Astrocyte (in vitro differentiated cells and primary cell): ENCODE data around the gene CCSER1. TPM values are rescaled to one million over a fixed set of nuclear protein-coding genes. Genes with fewer than 3 reads are reported as not detected.

ENCODE experiments used
- DNase-seq: peaks from one replicate; pipeline ENCODE4 v3.0.0-alpha.2; 2010; ENCODE audit warnings: low read depth
- FAIRE-seq: peaks from 2 replicates; lab custom pipeline; 2011; peaks lifted over from hg19 to GRCh38; lab: Jason Lieb, UNC
- H2AFZ ChIP-seq: 2 replicates; pipeline ENCODE4 v1.6.0; 2012; ENCODE audit warnings: low read depth, low read length, inconsistent platforms
- H3K27ac ChIP-seq: 2 replicates; pipeline ENCODE4 v1.5.1; 2011; ENCODE audit warnings: low read depth, low read length, inconsistent platforms
- H3K27me3 ChIP-seq: 2 replicates; pipeline ENCODE4 v1.6.0; 2011; ENCODE audit warnings: low read length, inconsistent platforms; ENCODE audit not compliant: insufficient read depth
- H3K36me3 ChIP-seq: 2 replicates; pipeline ENCODE4 v1.5.1; 2011; ENCODE audit warnings: low read length, inconsistent platforms; ENCODE audit not compliant: insufficient read depth
- H3K4me1 ChIP-seq: 2 replicates; pipeline ENCODE4 v1.5.1; 2011; ENCODE audit warnings: low read length, inconsistent platforms; ENCODE audit not compliant: insufficient read depth
- H3K4me2 ChIP-seq: 2 replicates; pipeline ENCODE4 v1.6.0; 2012; ENCODE audit warnings: low read length, inconsistent platforms
- H3K4me3 ChIP-seq: 2 replicates; pipeline ENCODE4 v1.5.1; 2011; ENCODE audit warnings: low read depth, mild to moderate bottlenecking, low read length, inconsistent platforms; ENCODE audit not compliant: insufficient read depth
- H3K79me2 ChIP-seq: 2 replicates; pipeline ENCODE4 v1.6.0; 2012; ENCODE audit warnings: mild to moderate bottlenecking, low read length, inconsistent platforms; ENCODE audit not compliant: insufficient read depth
- H3K9ac ChIP-seq: 2 replicates; pipeline ENCODE4 v1.6.0; 2012; ENCODE audit warnings: mild to moderate bottlenecking, low read length, inconsistent platforms
- H3K9me3 ChIP-seq: 2 replicates; pipeline ENCODE4 v1.5.1; 2012; ENCODE audit warnings: low read depth, mild to moderate bottlenecking, low read length, inconsistent platforms; ENCODE audit not compliant: insufficient read depth
- H4K20me1 ChIP-seq: 2 replicates; pipeline ENCODE4 v1.6.0; 2012; ENCODE audit warnings: low read length, inconsistent platforms; ENCODE audit not compliant: insufficient read depth
- H3K27ac Mint-ChIP-seq: one replicate; pipeline ENCODE4 v1.8.0; 2021; ENCODE audit warnings: mild to moderate bottlenecking, mixed read lengths; ENCODE audit not compliant: unreplicated experiment
- H3K27me3 Mint-ChIP-seq: one replicate; pipeline ENCODE4 v1.8.0; 2021; ENCODE audit warnings: low read depth, mixed read lengths; ENCODE audit not compliant: unreplicated experiment
- H3K36me3 Mint-ChIP-seq: one replicate; pipeline ENCODE4 v1.8.0; 2021; ENCODE audit warnings: low read depth, mixed read lengths; ENCODE audit not compliant: unreplicated experiment
- H3K4me1 Mint-ChIP-seq: one replicate; pipeline ENCODE4 v1.8.0; 2021; ENCODE audit warnings: low read depth, mixed read lengths; ENCODE audit not compliant: unreplicated experiment
- H3K4me3 Mint-ChIP-seq: one replicate; pipeline ENCODE4 v1.8.0; 2021; ENCODE audit warnings: mild to moderate bottlenecking, moderate library complexity, mixed read lengths; ENCODE audit not compliant: unreplicated experiment
- H3K9me3 Mint-ChIP-seq: one replicate; pipeline ENCODE4 v1.8.0; 2021; ENCODE audit warnings: mild to moderate bottlenecking, mixed read lengths; ENCODE audit not compliant: unreplicated experiment
- EZH2 ChIP-seq: IDR thresholded peaks from 2 replicates; pipeline ENCODE4 v1.6.1; 2012; ENCODE audit warnings: mild to moderate bottlenecking, low read length, inconsistent platforms; ENCODE audit not compliant: insufficient read depth
- total RNA-seq: library from RNA; stranded (reverse); gene quantifications from 2 replicates; pipeline ENCODE4 v1.2.1, GENCODE V29; 2021
- TF ChIP-seq, protein P1 (sequence below): IDR thresholded peaks from 2 replicates; pipeline ENCODE4 v1.5.1; 2011; ENCODE audit warnings: low read depth, mild to moderate bottlenecking, inconsistent platforms, low read length, moderate library complexity; ENCODE audit not compliant: insufficient read depth

Gene CCSER1
- total RNA-seq, 1 donor from 2014 or later = 2.2 TPM

DNA sequence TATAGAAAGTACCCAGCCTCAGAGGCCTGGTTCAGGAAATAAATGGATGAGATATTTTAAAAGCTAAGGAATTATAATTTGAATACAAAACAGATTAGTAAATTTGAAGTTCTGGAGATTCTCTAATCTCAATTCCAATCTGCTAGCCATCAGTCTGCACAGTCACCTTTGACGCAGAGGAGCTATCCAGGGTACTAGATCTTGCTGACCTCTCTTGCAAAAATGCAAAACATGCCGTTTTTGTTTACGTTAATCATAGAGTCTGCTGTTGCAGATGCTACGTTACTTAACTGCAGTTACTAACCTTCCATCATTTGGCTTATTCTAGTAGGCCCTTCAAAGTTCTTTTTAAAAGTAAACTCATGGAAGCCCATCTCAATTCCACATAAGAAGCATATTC is 10.4 kb downstream of the CCSER1 start:
- H3K4me3 ChIP-seq = no peak overlapping the region
- no peak for TF ChIP-seq EZH2
- TF ChIP-seq, protein P1, sequence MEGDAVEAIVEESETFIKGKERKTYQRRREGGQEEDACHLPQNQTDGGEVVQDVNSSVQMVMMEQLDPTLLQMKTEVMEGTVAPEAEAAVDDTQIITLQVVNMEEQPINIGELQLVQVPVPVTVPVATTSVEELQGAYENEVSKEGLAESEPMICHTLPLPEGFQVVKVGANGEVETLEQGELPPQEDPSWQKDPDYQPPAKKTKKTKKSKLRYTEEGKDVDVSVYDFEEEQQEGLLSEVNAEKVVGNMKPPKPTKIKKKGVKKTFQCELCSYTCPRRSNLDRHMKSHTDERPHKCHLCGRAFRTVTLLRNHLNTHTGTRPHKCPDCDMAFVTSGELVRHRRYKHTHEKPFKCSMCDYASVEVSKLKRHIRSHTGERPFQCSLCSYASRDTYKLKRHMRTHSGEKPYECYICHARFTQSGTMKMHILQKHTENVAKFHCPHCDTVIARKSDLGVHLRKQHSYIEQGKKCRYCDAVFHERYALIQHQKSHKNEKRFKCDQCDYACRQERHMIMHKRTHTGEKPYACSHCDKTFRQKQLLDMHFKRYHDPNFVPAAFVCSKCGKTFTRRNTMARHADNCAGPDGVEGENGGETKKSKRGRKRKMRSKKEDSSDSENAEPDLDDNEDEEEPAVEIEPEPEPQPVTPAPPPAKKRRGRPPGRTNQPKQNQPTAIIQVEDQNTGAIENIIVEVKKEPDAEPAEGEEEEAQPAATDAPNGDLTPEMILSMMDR = no peak
- H3K36me3 Mint-ChIP-seq = no peaks in the 10 kb centered on the region
- H4K20me1 ChIP-seq = no peaks in the 10 kb centered on the region
- no peaks in the 10 kb centered on the region for H3K4me1 Mint-ChIP-seq
- no peak overlapping the region for H3K9ac ChIP-seq
- FAIRE-seq (no peak), DNase-seq (no peak)
- no peaks in the 10 kb centered on the region for H3K27me3 Mint-ChIP-seq
- H3K27me3 ChIP-seq = no peaks in the 10 kb centered on the region
- H3K4me3 Mint-ChIP-seq = no peak overlapping the region
- H2AFZ ChIP-seq = no peak overlapping the region
- no peaks in the 10 kb centered on the region for H3K4me1 ChIP-seq
- H3K4me2 ChIP-seq = no peak overlapping the region
- no peak overlapping the region for H3K27ac ChIP-seq
- no peaks in the 10 kb centered on the region for H3K9me3 ChIP-seq
- no peaks in the 10 kb centered on the region for H3K79me2 ChIP-seq
- H3K9me3 Mint-ChIP-seq = no peaks in the 10 kb centered on the region
- H3K27ac Mint-ChIP-seq = no peak overlapping the region
- H3K36me3 ChIP-seq = no peaks in the 10 kb centered on the region

DNA sequence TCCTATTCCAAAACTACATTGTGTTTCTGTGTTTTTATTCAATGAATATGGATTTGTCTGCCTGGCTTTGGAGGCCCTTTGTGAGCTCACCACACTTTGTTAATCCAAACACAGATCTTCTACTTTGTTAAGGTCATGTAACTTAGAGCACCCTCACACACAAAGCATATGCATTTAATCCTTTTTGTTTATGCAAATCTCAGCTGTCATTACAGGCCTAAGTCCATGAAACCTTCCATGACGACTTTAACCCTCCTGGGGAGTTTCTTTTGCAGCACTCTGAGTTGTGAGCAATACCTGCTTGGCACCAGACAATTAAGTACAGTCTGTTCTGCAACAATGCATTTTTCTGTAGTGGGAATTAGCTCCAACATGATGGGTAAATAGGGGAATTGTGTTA is 14.9 kb downstream of the CCSER1 start:
- H3K4me3 ChIP-seq = no peak overlapping the region
- H3K4me1 Mint-ChIP-seq = no peaks in the 10 kb centered on the region
- H3K9ac ChIP-seq = no peak overlapping the region
- H3K36me3 Mint-ChIP-seq = no peaks in the 10 kb centered on the region
- TF ChIP-seq, protein P1 = no peak
- no peak for TF ChIP-seq EZH2
- H3K27me3 ChIP-seq = no peaks in the 10 kb centered on the region
- no peaks in the 10 kb centered on the region for H4K20me1 ChIP-seq
- H3K27me3 Mint-ChIP-seq = no peaks in the 10 kb centered on the region
- no peaks in the 10 kb centered on the region for H3K79me2 ChIP-seq
- DNase-seq (no peak), FAIRE-seq (no peak)
- no peaks in the 10 kb centered on the region for H3K9me3 Mint-ChIP-seq
- no peak overlapping the region for H3K4me3 Mint-ChIP-seq
- no peaks in the 10 kb centered on the region for H3K4me1 ChIP-seq
- no peak overlapping the region for H2AFZ ChIP-seq
- no peak overlapping the region for H3K4me2 ChIP-seq
- H3K9me3 ChIP-seq = no peaks in the 10 kb centered on the region
- no peak overlapping the region for H3K27ac Mint-ChIP-seq
- no peak overlapping the region for H3K27ac ChIP-seq
- no peaks in the 10 kb centered on the region for H3K36me3 ChIP-seq

DNA sequence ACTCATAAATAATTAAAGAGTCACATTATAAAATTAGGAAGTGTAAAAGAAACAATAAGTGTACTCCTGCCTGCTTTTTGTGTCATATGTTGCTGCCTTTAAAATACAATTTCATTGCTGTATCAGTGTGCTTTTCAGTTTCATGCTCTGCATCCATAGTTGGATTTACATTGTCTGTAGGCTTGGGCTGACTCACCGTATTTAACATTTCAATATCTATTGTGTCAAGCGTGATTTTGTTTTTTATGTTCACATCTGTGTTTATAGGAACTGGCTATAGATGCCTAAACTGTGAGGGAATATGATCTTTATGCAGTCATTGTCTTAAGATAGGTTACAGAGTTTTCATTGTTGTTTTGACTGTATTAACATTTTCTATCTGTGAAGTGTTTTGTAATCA is 18.1 kb downstream of the CCSER1 start:
- Mint-ChIP-seq H3K27ac (no peak overlapping the region), H3K36me3 (no peaks in the 10 kb centered on the region), H3K27me3 (no peaks in the 10 kb centered on the region), H3K4me3 (no peak overlapping the region), H3K4me1 (peaks cover 1% of the 10 kb centered on the region), H3K9me3 (no peaks in the 10 kb centered on the region)
- H3K9me3 ChIP-seq = no peaks in the 10 kb centered on the region
- FAIRE-seq (no peak), DNase-seq (no peak)
- H3K27me3 ChIP-seq = no peaks in the 10 kb centered on the region
- H4K20me1 ChIP-seq = no peaks in the 10 kb centered on the region
- H3K27ac ChIP-seq = no peak overlapping the region
- H3K4me3 ChIP-seq = no peak overlapping the region
- no peaks in the 10 kb centered on the region for H3K36me3 ChIP-seq
- no peak overlapping the region for H3K4me2 ChIP-seq
- H3K79me2 ChIP-seq = no peaks in the 10 kb centered on the region
- H3K4me1 ChIP-seq = no peaks in the 10 kb centered on the region
- H3K9ac ChIP-seq = no peak overlapping the region
- no peak for TF ChIP-seq EZH2
- TF ChIP-seq, protein P1 = no peak
- H2AFZ ChIP-seq = no peak overlapping the region
